Measurements from ENCODE around the gene LIN7C. TPM values are rescaled to one million over a fixed set of nuclear protein-coding genes. Genes with fewer than 3 reads are reported as not detected.

The LIN7C gene
- total RNA-seq, 1 experiment from 2014 or later, result 131 TPM

GRCh38 chr11:27525824-27526516, 19.4 kb upstream of the LIN7C start:
- DNase-seq (ENCODE audit: low spot score), result no peak
- CTCF ChIA-PET, result no interaction called here
- BruUV-seq (replicated peaks), result no TSS peak
- POLR2A ChIA-PET (ENCODE audit: low non-redundant PET), result no interaction called here
- Histone ChIP-seq H3K9me3 (ENCODE audit: low read depth, low read length, poor library complexity, severe bottlenecking) (no peaks in the 10 kb centered on the region), H3K27me3 (replicated peaks; ENCODE audit: insufficient read depth, low read depth, low read length, poor library complexity) (peaks cover 31% of the 10 kb centered on the region), H3K36me3 (ENCODE audit: insufficient read depth, low read length, poor library complexity, severe bottlenecking) (no peaks in the 10 kb centered on the region), H3K4me1 (ENCODE audit: insufficient read depth, low read length, poor library complexity, severe bottlenecking) (no peaks in the 10 kb centered on the region), H3K27ac (ENCODE audit: low read depth, low read length, poor library complexity, severe bottlenecking) (no peak overlapping the region), H3K4me3 (ENCODE audit: low read depth, low read length, poor library complexity, severe bottlenecking) (no peak overlapping the region)
- intact Hi-C loops (cut with micrococcal nuclease; ENCODE audit: unreplicated experiment), result no loop called here
- TF ChIP-seq CTCF (conservative IDR thresholded peaks at IDR 0.05; ENCODE audit: low read depth, low read length) (no peak), EZH2 (IDR thresholded peaks at IDR 0.05; ENCODE audit: borderline replicate concordance, low read depth, low read length, poor library complexity, severe bottlenecking) (no peak)

- intact Hi-C loops (cut with micrococcal nuclease; ENCODE audit: unreplicated experiment), result no loop called here
- Histone ChIP-seq H3K27ac (ENCODE audit: low read depth, low read length, poor library complexity, severe bottlenecking) (no peak overlapping the region), H3K36me3 (ENCODE audit: insufficient read depth, low read length, poor library complexity, severe bottlenecking) (no peaks in the 10 kb centered on the region), H3K9me3 (ENCODE audit: low read depth, low read length, poor library complexity, severe bottlenecking) (no peaks in the 10 kb centered on the region), H3K4me1 (ENCODE audit: insufficient read depth, low read length, poor library complexity, severe bottlenecking) (no peaks in the 10 kb centered on the region), H3K4me3 (ENCODE audit: low read depth, low read length, poor library complexity, severe bottlenecking) (no peak overlapping the region), H3K27me3 (replicated peaks; ENCODE audit: insufficient read depth, low read depth, low read length, poor library complexity) (peaks cover 33% of the 10 kb centered on the region)
- DNase-seq (ENCODE audit: low spot score), result peak; percentile 42
- no TSS peak for BruUV-seq (replicated peaks)
- POLR2A ChIA-PET (ENCODE audit: low non-redundant PET), result no interaction called here
- TF ChIP-seq CTCF (conservative IDR thresholded peaks at IDR 0.05; ENCODE audit: low read depth, low read length) (peak; percentile 52), EZH2 (IDR thresholded peaks at IDR 0.05; ENCODE audit: borderline replicate concordance, low read depth, low read length, poor library complexity, severe bottlenecking) (no peak)
- CTCF ChIA-PET, result no interaction called here
Measured at GRCh38 chr11:27524155-27524554, 17.6 kb upstream of the LIN7C start.

- peaks cover 53% of the 10 kb centered on the region for H3K27me3 ChIP-seq (replicated peaks; ENCODE audit: insufficient read depth, low read depth, low read length, poor library complexity)
- CTCF ChIA-PET, result interaction anchor here (0.6 kb wide), 1 partner anchor 1811 kb away, joined by 3 read pairs; no protein-coding TSS in a partner anchor
- intact Hi-C loops (cut with micrococcal nuclease; ENCODE audit: unreplicated experiment), result no loop called here
Measured at GRCh38 chr11:27520226-27520625, 13.7 kb upstream of the LIN7C start.

More at GRCh38 chr11:27520226-27520625, 13.7 kb upstream of the LIN7C start:
- no peaks in the 10 kb centered on the region for H3K4me1 ChIP-seq (ENCODE audit: insufficient read depth, low read length, poor library complexity, severe bottlenecking)
- no peak for DNase-seq (ENCODE audit: low spot score)
- BruUV-seq (replicated peaks), result no TSS peak
- no peaks in the 10 kb centered on the region for H3K36me3 ChIP-seq (ENCODE audit: insufficient read depth, low read length, poor library complexity, severe bottlenecking)
- H3K27ac ChIP-seq (ENCODE audit: low read depth, low read length, poor library complexity, severe bottlenecking), result no peak overlapping the region
- peaks cover 2% of the 10 kb centered on the region for H3K9me3 ChIP-seq (ENCODE audit: low read depth, low read length, poor library complexity, severe bottlenecking)
- no peak overlapping the region for H3K4me3 ChIP-seq (ENCODE audit: low read depth, low read length, poor library complexity, severe bottlenecking)
- TF ChIP-seq CTCF (conservative IDR thresholded peaks at IDR 0.05; ENCODE audit: low read depth, low read length) (no peak), EZH2 (IDR thresholded peaks at IDR 0.05; ENCODE audit: borderline replicate concordance, low read depth, low read length, poor library complexity, severe bottlenecking) (no peak)
- POLR2A ChIA-PET (ENCODE audit: low non-redundant PET), result no interaction called here

Data from A673 (cell line).